NCI-H2081 (cell line): ENCODE results near the gene RBMS1.
"Not testable (repeated sequence)": the region's sequence is repeated elsewhere in the genome, so short reads cannot be mapped to it uniquely, and the experiment has no call there.

ENCODE experiments used
- DNase-seq, 2 experiments: peaks; one replicate each; lab custom pipeline; 2025; lab: John Stamatoyannopoulos, UW

The RBMS1 gene

GRCh38 chr2:160433466-160434140 lies 60.0 kb downstream of the RBMS1 start:
- DNase-seq, result peak in 1 of 2 experiments; percentile 14

DNA sequence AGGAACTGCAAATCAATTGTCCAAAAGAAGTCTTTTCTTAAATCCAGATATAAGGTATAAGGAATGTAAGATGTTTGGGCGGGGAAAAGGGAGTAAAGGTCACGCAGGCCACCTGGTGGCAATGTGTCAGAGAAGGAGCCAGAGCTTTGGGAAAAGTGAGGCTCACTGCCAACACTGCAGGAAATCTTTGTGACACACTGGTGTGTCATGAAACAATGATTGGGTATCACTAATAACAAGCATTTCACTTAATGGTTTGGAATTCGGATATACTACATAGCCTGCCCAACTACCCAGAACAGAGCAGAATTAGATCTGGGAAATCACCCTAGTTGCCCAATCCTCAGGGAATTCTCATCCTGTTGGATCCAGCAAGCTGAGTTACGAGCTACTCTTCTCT lies 61.0 kb downstream of the RBMS1 start:
- DNase-seq, result no peak

DNA sequence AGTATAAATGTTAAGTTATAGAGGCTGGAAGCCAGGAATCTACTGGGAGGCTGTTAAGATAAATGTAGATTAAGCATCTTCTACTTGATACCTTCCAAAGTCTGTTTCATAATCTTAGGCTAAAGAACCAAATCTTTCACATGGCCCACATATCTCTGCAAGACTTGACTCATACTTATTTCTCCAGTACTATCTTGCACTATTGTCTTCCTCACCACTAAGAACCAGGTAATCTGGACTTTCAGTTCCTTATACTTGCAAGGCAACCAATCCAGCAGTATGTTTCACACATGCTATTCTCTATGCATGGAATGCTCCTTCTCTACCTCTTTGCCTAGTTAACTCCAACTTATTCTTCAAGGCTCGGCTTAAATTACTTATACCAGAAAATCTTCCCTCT lies 62.2 kb downstream of the RBMS1 start:
- DNase-seq, result no peak

- no peak for DNase-seq
Observed at GRCh38 chr2:160430001-160430344, 63.6 kb downstream of the RBMS1 start.

GRCh38 chr2:160429248-160430000 lies 64.2 kb downstream of the RBMS1 start:
- peak; percentile 62 to 67 for DNase-seq

DNA sequence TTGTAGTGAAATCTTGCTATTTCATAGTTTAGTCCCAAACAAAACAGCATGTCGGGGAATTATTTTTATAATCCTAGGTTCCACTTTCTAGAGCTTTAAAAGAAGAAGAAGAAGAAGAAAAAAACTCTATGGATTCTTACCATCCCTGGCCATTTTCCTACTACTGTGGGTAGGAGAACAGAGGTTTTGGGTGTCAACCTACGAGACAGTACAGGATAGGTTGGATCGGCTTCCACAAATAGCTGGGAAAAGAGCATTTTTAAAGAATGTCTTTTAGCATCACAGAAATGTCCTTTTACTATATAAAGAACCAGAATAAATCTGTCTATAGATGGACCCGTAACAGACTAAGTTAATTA lies 65.2 kb downstream of the RBMS1 start:
- DNase-seq, result no peak

GRCh38 chr2:160427629-160428404 lies 65.8 kb downstream of the RBMS1 start:
- no peak for DNase-seq

- no peak for DNase-seq
Observed at GRCh38 chr2:160426604-160427003, 67.0 kb downstream of the RBMS1 start.

- no peak for DNase-seq
Observed at GRCh38 chr2:160425434-160426151, 68.0 kb downstream of the RBMS1 start.

DNA sequence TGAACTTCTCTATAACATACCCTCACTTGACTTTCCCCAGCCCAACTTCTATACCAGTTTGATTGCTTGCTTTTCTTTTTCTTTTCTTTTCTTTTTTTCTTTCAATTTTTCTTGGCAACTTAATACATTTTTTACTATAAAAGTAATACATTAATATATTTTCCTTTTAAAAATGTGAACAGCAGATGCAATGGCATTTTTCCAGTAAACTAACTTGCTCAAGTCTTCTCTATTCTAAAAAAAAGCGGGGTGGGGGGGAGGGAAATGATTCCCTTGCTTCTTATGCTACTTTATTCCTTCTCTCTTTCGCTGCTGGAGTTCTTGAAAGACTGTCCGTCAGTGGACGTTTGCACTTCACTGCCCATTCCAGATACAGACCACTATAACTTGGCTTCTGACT lies 70.5 kb downstream of the RBMS1 start:
- no peak for DNase-seq

- not testable (repeated sequence) for DNase-seq
Observed at GRCh38 chr2:160421646-160422501, 71.7 kb downstream of the RBMS1 start.

- DNase-seq, result no peak
Observed at GRCh38 chr2:160420711-160421110, 72.9 kb downstream of the RBMS1 start.

GRCh38 chr2:160419776-160420505 lies 73.7 kb downstream of the RBMS1 start:
- DNase-seq, result no peak

- no peak for DNase-seq
Observed at GRCh38 chr2:160418853-160419252, 74.8 kb downstream of the RBMS1 start.

DNA sequence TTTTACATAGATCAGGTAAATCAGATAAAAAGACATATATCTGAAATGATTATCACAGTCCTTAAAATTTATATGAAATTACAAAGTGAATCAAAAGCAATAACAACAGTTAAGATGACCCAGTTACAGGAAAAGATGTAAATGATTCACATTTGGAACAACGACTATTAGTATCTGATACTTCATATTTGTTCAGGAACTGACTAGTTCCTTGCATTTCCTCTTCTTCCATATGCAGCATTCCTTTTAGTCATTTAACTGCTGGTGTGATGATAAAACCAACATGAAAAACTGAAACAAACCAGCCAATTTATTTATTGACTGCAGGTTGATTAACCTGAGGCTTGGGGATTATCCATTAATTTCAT lies 75.2 kb downstream of the RBMS1 start:
- no peak for DNase-seq

GRCh38 chr2:160417745-160418397 lies 75.7 kb downstream of the RBMS1 start:
- DNase-seq, result no peak

- DNase-seq, result no peak
Observed at GRCh38 chr2:160415991-160416390, 77.6 kb downstream of the RBMS1 start.

DNA sequence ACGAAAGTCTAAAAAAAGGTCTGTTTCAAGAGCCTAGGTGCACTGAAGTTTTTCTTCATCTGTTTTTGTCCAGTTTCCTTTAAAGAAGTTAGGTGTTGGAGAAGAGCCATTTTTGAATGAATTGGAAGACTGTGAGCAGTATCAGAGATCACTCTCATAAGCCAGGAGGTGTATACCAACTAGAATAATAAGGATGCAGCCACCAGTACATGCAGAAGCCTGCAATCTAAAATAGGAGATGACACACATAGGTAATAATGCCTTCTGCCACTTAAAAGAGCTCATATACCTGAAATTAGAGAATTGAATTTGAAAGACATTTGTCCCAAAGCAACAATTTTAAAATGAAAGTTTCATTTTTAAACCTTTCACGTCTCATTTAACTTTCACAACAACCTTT lies 81.7 kb downstream of the RBMS1 start:
- DNase-seq, result no peak

DNA sequence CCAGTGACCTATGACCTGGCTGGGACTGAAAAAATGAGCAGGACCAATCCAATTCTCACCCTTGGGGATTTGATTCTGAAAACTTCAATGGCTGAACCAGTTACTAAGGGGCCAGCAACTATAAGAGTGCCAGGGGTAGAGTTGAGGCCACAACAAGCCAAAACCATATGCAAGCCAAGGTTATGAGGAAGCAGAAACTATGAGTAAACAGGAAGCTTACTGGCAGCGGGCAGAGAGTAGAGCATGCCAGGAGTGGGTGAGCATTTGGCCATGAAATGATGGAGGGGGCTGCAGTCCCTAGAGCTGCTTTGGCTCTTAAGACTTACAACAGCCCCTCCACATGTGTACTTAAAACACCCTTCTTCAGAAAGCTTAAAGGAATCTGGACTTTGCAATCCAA lies 82.4 kb downstream of the RBMS1 start:
- DNase-seq, result no peak

GRCh38 chr2:160409480-160409879 lies 84.1 kb downstream of the RBMS1 start:
- no peak for DNase-seq
